ENCODE measurements around the gene LRRC25. TPM values are rescaled to one million over a fixed set of nuclear protein-coding genes. Genes with fewer than 3 reads are reported as not detected.

LRRC25 gene
- total RNA-seq, 3 donors from 2014 or later (not counting 1 experiment from before 2014, with no cell fraction given) = 3.9 to 28.2 (median 12.0) TPM

DNA sequence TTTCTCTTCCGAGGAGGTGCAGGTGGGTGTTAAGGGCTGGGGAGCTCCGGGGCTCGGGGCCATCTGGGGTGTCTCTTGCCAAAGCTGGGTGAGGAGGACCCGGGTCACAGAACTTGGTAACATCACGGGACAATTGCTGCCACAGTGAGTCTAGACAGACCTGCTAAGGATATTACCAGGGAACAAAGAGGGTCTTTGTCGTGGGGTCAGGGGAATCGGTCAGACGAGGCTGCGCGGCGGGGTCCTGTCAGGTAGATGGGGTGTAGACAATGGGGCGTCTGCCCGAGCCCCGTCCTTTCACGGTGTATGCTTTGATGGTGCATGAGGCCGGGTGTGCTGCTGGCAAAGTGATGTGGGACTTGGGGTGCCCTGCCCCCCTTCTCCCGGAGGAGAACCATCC, 49.3 kb downstream of the LRRC25 start:
- Mint-ChIP-seq H3K27ac (peak overlapping the region in 1 of 2 donors; percentile 12), H3K4me3 (no peak overlapping the region), H3K4me1 (peaks cover 14 to 22% of the 10 kb centered on the region in 2 donors), H3K27me3 (ENCODE audit: low read depth in 2 of 2) (no peaks in the 10 kb centered on the region), H3K36me3 (no peaks in the 10 kb centered on the region), H3K9me3 (no peaks in the 10 kb centered on the region)
- no peak for ATAC-seq
- H3K4me3 ChIP-seq (ENCODE audit: low read length) = no peak overlapping the region
- TF ChIP-seq, protein P1, sequence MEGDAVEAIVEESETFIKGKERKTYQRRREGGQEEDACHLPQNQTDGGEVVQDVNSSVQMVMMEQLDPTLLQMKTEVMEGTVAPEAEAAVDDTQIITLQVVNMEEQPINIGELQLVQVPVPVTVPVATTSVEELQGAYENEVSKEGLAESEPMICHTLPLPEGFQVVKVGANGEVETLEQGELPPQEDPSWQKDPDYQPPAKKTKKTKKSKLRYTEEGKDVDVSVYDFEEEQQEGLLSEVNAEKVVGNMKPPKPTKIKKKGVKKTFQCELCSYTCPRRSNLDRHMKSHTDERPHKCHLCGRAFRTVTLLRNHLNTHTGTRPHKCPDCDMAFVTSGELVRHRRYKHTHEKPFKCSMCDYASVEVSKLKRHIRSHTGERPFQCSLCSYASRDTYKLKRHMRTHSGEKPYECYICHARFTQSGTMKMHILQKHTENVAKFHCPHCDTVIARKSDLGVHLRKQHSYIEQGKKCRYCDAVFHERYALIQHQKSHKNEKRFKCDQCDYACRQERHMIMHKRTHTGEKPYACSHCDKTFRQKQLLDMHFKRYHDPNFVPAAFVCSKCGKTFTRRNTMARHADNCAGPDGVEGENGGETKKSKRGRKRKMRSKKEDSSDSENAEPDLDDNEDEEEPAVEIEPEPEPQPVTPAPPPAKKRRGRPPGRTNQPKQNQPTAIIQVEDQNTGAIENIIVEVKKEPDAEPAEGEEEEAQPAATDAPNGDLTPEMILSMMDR (IDR thresholded peaks at IDR 0.05) = no peak
- H3K9me3 ChIP-seq (ENCODE audit: control insufficient read depth, insufficient read depth, low read length) = no peaks in the 10 kb centered on the region
- 97% methylated on average over 17 of the region's 17 CpGs for WGBS (ENCODE audit: insufficient coverage)
- H3K4me1 ChIP-seq (ENCODE audit: control insufficient read depth, insufficient read depth, low read length) = no peaks in the 10 kb centered on the region
- no peak overlapping the region for H3K27ac ChIP-seq (ENCODE audit: low read length)
- no peaks in the 10 kb centered on the region for H3K27me3 ChIP-seq (ENCODE audit: control insufficient read depth, insufficient read depth, low read length)
- peaks cover 6% of the 10 kb centered on the region for H3K36me3 ChIP-seq (ENCODE audit: control insufficient read depth, insufficient read depth, low read length)
- DNase-seq = no peak
- intact Hi-C loops (cut with micrococcal nuclease) = no loop called here

DNA sequence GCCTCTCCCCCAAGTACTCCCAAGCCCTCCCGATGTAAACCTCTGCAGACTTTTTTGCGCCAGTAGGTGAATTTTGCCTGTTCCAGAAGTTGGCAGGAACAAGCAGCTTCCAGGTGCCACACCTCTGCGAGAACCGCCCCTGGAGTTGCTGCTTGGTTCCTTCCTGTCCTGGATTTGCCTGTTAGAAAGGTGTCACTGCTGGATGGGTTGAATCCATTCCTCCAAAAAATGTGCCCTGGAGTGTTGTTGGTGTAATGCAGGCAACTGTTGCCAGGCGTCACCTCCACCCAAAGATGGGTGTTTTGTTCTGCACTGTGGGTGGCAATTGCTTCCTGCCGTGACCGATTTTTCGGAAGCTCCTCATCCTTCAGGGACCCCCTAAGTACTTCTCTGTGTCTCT, 51.3 kb downstream of the LRRC25 start:
- ATAC-seq (no peak), DNase-seq (no peak)
- WGBS (ENCODE audit: insufficient coverage) = 84% methylated on average over 8 of the region's 8 CpGs
- Mint-ChIP-seq H3K4me3 (peak overlapping the region; percentile 3), H3K27me3 (ENCODE audit: low read depth in 2 of 2) (no peaks in the 10 kb centered on the region), H3K9me3 (no peaks in the 10 kb centered on the region), H3K36me3 (no peaks in the 10 kb centered on the region), H3K4me1 (peaks cover 23 to 27% of the 10 kb centered on the region in 2 donors), H3K27ac (peak overlapping the region; percentile 3 to 12)
- Histone ChIP-seq H3K4me1 (ENCODE audit: control insufficient read depth, insufficient read depth, low read length) (peaks cover 8% of the 10 kb centered on the region), H3K9me3 (ENCODE audit: control insufficient read depth, insufficient read depth, low read length) (no peaks in the 10 kb centered on the region), H3K4me3 (ENCODE audit: low read length) (no peak overlapping the region), H3K36me3 (ENCODE audit: control insufficient read depth, insufficient read depth, low read length) (peaks cover 7% of the 10 kb centered on the region), H3K27ac (ENCODE audit: low read length) (no peak overlapping the region), H3K27me3 (ENCODE audit: control insufficient read depth, insufficient read depth, low read length) (no peaks in the 10 kb centered on the region)
- TF ChIP-seq, protein P1 (IDR thresholded peaks at IDR 0.05) = no peak
- intact Hi-C loops (cut with micrococcal nuclease) = no loop called here

DNA sequence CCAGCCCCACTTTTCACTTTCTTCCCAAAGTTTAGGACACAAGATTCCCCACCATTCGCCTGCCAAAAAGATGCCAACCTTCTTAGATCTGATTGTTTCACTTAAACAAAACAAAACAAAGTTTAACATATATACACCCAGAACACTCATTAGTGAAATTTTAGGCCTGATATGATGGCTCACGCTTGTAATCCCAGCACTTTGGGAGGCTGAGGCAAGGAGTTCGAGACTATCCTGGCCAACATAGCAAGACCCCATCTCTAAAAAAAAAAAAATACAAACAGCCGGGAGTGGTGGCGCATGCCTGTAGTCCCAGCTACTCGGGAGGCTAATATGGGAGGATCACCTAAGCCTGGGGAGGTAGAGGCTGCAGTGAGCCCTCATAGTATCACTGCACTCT, 52.1 kb downstream of the LRRC25 start:
- Histone ChIP-seq H3K9me3 (ENCODE audit: control insufficient read depth, insufficient read depth, low read length) (no peaks in the 10 kb centered on the region), H3K4me3 (ENCODE audit: low read length) (no peak overlapping the region), H3K27me3 (ENCODE audit: control insufficient read depth, insufficient read depth, low read length) (no peaks in the 10 kb centered on the region), H3K36me3 (ENCODE audit: control insufficient read depth, insufficient read depth, low read length) (peaks cover 7% of the 10 kb centered on the region), H3K27ac (ENCODE audit: low read length) (no peak overlapping the region), H3K4me1 (ENCODE audit: control insufficient read depth, insufficient read depth, low read length) (peaks cover 13% of the 10 kb centered on the region)
- Mint-ChIP-seq H3K27me3 (ENCODE audit: low read depth in 2 of 2) (no peaks in the 10 kb centered on the region), H3K9me3 (no peaks in the 10 kb centered on the region), H3K4me3 (peak overlapping the region; percentile 17), H3K27ac (peak overlapping the region in 1 of 2 donors; percentile 53), H3K4me1 (peaks cover 24 to 29% of the 10 kb centered on the region in 2 donors), H3K36me3 (no peaks in the 10 kb centered on the region)
- DNase-seq (no peak), ATAC-seq (no peak)
- TF ChIP-seq, protein P1 (IDR thresholded peaks at IDR 0.05) = no peak
- 95% methylated on average over 5 of the region's 6 CpGs for WGBS (ENCODE audit: insufficient coverage)
- intact Hi-C loops (cut with micrococcal nuclease) = no loop called here

DNA sequence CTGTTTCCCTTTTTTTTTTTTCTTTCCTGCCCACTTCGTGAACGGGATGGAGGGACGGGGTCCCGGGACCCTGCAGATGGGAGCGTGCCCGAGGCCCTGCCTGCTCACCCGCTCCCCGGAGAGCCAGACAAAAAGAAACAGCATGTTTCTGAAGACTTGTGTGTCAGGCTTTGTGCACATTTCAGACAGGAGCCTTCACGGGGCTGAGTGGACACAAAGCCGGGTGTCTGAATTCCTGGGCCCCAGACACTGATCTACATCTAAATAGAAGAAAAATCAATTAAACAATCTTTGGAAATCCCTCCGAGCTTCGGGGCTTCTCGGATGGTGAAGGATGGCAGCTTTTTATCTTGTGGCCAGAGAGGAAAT, 52.9 kb downstream of the LRRC25 start:
- H3K27ac Mint-ChIP-seq = no peak overlapping the region
- Histone ChIP-seq H3K27me3 (ENCODE audit: control insufficient read depth, insufficient read depth, low read length) (no peaks in the 10 kb centered on the region), H3K27ac (ENCODE audit: low read length) (no peak overlapping the region), H3K4me1 (ENCODE audit: control insufficient read depth, insufficient read depth, low read length) (peaks cover 20% of the 10 kb centered on the region), H3K4me3 (ENCODE audit: low read length) (no peak overlapping the region), H3K36me3 (ENCODE audit: control insufficient read depth, insufficient read depth, low read length) (peaks cover 7% of the 10 kb centered on the region), H3K9me3 (ENCODE audit: control insufficient read depth, insufficient read depth, low read length) (no peaks in the 10 kb centered on the region)
- no peaks in the 10 kb centered on the region for H3K27me3 Mint-ChIP-seq (ENCODE audit: low read depth in 2 of 2)
- H3K36me3 Mint-ChIP-seq = no peaks in the 10 kb centered on the region
- DNase-seq = no peak
- intact Hi-C loops (cut with micrococcal nuclease) = no loop called here
- H3K4me1 Mint-ChIP-seq = peaks cover 27 to 35% of the 10 kb centered on the region in 2 donors
- H3K9me3 Mint-ChIP-seq = no peaks in the 10 kb centered on the region
- 85% methylated on average over 13 of the region's 13 CpGs for WGBS (ENCODE audit: insufficient coverage)
- TF ChIP-seq, protein P1 (IDR thresholded peaks at IDR 0.05) = no peak
- no peak for ATAC-seq
- no peak overlapping the region for H3K4me3 Mint-ChIP-seq

All from natural killer cell (primary cell).